OCI-LY7 (cell line): ENCODE data around the gene IL4I1. TPM values are rescaled to one million over a fixed set of nuclear protein-coding genes. Genes with fewer than 3 reads are reported as not detected.

Source experiments
- BruUV-seq: library from RNA; stranded (reverse); fragments of 400-500 nt; replicated peaks from 2 replicates; lab custom pipeline; 2021; lab: Mats Ljungman, UMichigan
- CTCF ChIA-PET: fragments of 300-600 bp; sonication (Branson Sonifier 250); formaldehyde crosslinking; loops from one replicate; lab custom pipeline; 2022; ENCODE audit warnings: antibody characterized with exemption; ENCODE audit not compliant: unreplicated experiment; lab: Charles Lee
- POLR2A ChIA-PET: fragments of 300-600 bp; sonication (Branson Sonifier 250); formaldehyde crosslinking; loops from one replicate; lab custom pipeline; 2022; ENCODE audit warnings: antibody characterized with exemption; lab: Charles Lee
- DNase-seq: peaks from one replicate; pipeline ENCODE4 v3.0.0-alpha.2; 2015; ENCODE audit warnings: low spot score
- H2AFZ ChIP-seq: fragments of 200-600 bp; sonication (generic), shearing (Covaris generic); 2 replicates; pipeline ENCODE4 v1.6.1; 2014; ENCODE audit warnings: mild to moderate bottlenecking, antibody characterized with exemption, low read length, moderate library complexity
- H3K27ac ChIP-seq: fragments of 200-600 bp; sonication (generic); 2 replicates; pipeline ENCODE4 v1.5.1; 2014; ENCODE audit warnings: mixed run types, low read depth, mild to moderate bottlenecking, moderate library complexity, low read length, inconsistent platforms; ENCODE audit not compliant: poor library complexity, severe bottlenecking
- H3K36me3 ChIP-seq: fragments of 200-600 bp; sonication (generic); 2 replicates; pipeline ENCODE4 v1.6.1; 2014; ENCODE audit warnings: mild to moderate bottlenecking, antibody characterized with exemption, low read length, moderate library complexity, mixed read lengths; ENCODE audit not compliant: insufficient read depth
- H3K4me1 ChIP-seq: fragments of 200-600 bp; sonication (generic); 2 replicates; pipeline ENCODE4 v1.5.1; 2014; ENCODE audit warnings: mild to moderate bottlenecking, low read length; ENCODE audit not compliant: insufficient read depth, poor library complexity, severe bottlenecking
- H3K4me2 ChIP-seq: fragments of 200-600 bp; sonication (generic); 2 replicates; pipeline ENCODE4 v1.6.1; 2014; ENCODE audit warnings: mild to moderate bottlenecking, low read length
- H3K4me3 ChIP-seq: fragments of 200-600 bp; sonication (generic); 2 replicates; pipeline ENCODE4 v1.5.1; 2014; ENCODE audit warnings: mild to moderate bottlenecking, low read depth, low read length; ENCODE audit not compliant: poor library complexity, severe bottlenecking
- H3K79me2 ChIP-seq: fragments of 200-600 bp; sonication (generic); 2 replicates; pipeline ENCODE4 v1.6.1; 2016; ENCODE audit warnings: low read depth, mild to moderate bottlenecking, low read length, moderate library complexity, mixed read lengths; ENCODE audit not compliant: insufficient read depth
- H3K9me2 ChIP-seq: fragments of 200-600 bp; sonication (generic); 2 replicates; pipeline ENCODE4 v1.6.1; 2016; ENCODE audit warnings: mild to moderate bottlenecking, low read length, mixed read lengths; ENCODE audit not compliant: insufficient read depth
- H3K9me3 ChIP-seq: fragments of 200-600 bp; sonication (generic); 2 replicates; pipeline ENCODE4 v1.6.1; 2014; ENCODE audit warnings: mild to moderate bottlenecking, mixed run types, low read length, mixed read lengths
- H4K20me1 ChIP-seq: fragments of 200-600 bp; sonication (generic); 2 replicates; pipeline ENCODE4 v1.6.1; 2014; ENCODE audit warnings: mild to moderate bottlenecking, antibody characterized with exemption, low read length, moderate library complexity, mixed read lengths; ENCODE audit not compliant: insufficient read depth
- EZH2phosphoT487 ChIP-seq: fragments of 200-600 bp; sonication (generic); IDR thresholded peaks from 2 replicates; pipeline ENCODE4 v1.6.1; 2018; ENCODE audit warnings: low read depth, borderline replicate concordance, mild to moderate bottlenecking, mixed run types, antibody characterized with exemption, low read length, moderate library complexity, mixed read lengths
- intact Hi-C: fragments of 100-400 bp; cut with micrococcal nuclease; formaldehyde crosslinking; loops from one replicate; pipeline ENCODE4 v1.10.0; 2022; ENCODE audit not compliant: unreplicated experiment
- total RNA-seq, 2 experiments: library from RNA; depleted of rRNA in 1 of 2; stranded (reverse); fragments of >200 nt in 1 of 2; shearing (Covaris generic) in 1 of 2; gene quantifications; 2 replicates each; pipeline ENCODE4 v1.2.3, GENCODE V29; 2014 to 2022
- TF ChIP-seq, protein P1 (sequence below): fragments of 200-600 bp; sonication (generic); conservative IDR thresholded peaks from 2 replicates; pipeline ENCODE4 v1.5.1; 2014; ENCODE audit warnings: mild to moderate bottlenecking, antibody characterized with exemption, low read length, moderate library complexity, mixed read lengths

The IL4I1 gene
- total RNA-seq, 2 experiments from 2014 or later = 0.25 to 1.7 TPM

DNA sequence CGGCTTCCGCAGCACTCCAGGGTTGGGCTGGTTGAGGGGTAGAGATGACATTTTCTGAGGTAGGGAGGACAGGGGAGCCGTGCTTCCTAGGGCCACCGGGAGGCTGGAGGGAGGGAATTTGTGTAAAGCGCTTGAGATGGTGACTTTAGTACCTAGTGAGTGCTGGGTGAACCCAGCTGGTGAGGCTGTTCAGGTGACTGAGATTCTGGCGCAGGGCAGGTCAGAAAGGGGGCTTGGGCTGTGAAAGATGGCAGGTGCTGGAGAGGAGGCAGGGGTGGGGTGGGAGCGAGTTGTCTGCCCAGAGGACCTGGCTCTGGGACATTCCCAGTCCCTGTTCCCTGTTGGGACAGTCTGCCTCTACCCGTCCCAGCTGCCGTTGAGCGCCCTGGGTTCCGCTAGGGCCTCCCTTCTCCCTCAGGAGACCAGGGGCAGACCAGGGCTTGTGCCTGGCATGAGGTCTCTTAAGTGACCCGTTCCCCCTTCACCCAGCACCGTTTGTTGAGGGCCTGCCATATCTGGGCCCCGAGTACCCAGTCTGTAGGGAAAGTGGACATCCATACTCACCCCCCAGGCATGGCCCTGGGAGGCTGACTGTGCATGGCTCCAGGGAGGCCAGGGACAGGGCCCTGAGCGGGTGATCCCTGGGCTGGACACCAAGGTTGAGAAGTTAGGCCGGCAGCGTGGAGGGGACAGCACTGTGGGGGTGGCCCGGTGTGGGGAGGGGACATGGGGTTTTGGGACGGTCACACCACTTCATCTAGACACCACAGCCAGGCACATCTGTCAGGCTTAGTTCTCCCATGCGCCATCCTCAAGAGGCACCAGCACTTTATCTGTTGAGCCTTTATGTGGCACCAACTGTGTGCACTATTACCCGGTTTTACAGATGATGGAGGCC is 40.8 kb downstream of the IL4I1 start:
- no TSS peak for BruUV-seq
- POLR2A ChIA-PET = no interaction called here

GRCh38 chr19:49855277-49855675 is 41.4 kb downstream of the IL4I1 start:
- CTCF ChIA-PET = no interaction called here
- TF ChIP-seq, protein P1, sequence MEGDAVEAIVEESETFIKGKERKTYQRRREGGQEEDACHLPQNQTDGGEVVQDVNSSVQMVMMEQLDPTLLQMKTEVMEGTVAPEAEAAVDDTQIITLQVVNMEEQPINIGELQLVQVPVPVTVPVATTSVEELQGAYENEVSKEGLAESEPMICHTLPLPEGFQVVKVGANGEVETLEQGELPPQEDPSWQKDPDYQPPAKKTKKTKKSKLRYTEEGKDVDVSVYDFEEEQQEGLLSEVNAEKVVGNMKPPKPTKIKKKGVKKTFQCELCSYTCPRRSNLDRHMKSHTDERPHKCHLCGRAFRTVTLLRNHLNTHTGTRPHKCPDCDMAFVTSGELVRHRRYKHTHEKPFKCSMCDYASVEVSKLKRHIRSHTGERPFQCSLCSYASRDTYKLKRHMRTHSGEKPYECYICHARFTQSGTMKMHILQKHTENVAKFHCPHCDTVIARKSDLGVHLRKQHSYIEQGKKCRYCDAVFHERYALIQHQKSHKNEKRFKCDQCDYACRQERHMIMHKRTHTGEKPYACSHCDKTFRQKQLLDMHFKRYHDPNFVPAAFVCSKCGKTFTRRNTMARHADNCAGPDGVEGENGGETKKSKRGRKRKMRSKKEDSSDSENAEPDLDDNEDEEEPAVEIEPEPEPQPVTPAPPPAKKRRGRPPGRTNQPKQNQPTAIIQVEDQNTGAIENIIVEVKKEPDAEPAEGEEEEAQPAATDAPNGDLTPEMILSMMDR = no peak
- no peak for TF ChIP-seq EZH2phosphoT487
- Histone ChIP-seq H2AFZ (no peak overlapping the region), H3K9me3 (no peaks in the 10 kb centered on the region), H3K4me1 (peaks cover 22% of the 10 kb centered on the region), H3K27ac (no peak overlapping the region), H3K36me3 (peaks cover 69% of the 10 kb centered on the region), H3K79me2 (peaks cover 24% of the 10 kb centered on the region), H4K20me1 (peaks cover 20% of the 10 kb centered on the region), H3K4me2 (no peak overlapping the region), H3K9me2 (no peaks in the 10 kb centered on the region), H3K4me3 (no peak overlapping the region)
- POLR2A ChIA-PET = no interaction called here
- intact Hi-C loops = no loop called here
- DNase-seq = no peak
- BruUV-seq = no TSS peak

More for the DNA sequence above, 40.8 kb downstream of the IL4I1 start:
- H3K36me3 ChIP-seq = peaks cover 75% of the 10 kb centered on the region
- H3K4me3 ChIP-seq = no peak overlapping the region
- no peak for DNase-seq
- peaks cover 24% of the 10 kb centered on the region for H3K79me2 ChIP-seq
- CTCF ChIA-PET = no interaction called here
- H3K9me2 ChIP-seq = no peaks in the 10 kb centered on the region
- intact Hi-C loops = no loop called here
- no peak overlapping the region for H3K4me2 ChIP-seq
- TF ChIP-seq, protein P1 = no peak
- H3K4me1 ChIP-seq = peaks cover 21% of the 10 kb centered on the region
- H3K9me3 ChIP-seq = no peaks in the 10 kb centered on the region
- peaks cover 20% of the 10 kb centered on the region for H4K20me1 ChIP-seq
- H2AFZ ChIP-seq = no peak overlapping the region
- no peak overlapping the region for H3K27ac ChIP-seq
